ENCODE data around the gene KCTD1.

DNA sequence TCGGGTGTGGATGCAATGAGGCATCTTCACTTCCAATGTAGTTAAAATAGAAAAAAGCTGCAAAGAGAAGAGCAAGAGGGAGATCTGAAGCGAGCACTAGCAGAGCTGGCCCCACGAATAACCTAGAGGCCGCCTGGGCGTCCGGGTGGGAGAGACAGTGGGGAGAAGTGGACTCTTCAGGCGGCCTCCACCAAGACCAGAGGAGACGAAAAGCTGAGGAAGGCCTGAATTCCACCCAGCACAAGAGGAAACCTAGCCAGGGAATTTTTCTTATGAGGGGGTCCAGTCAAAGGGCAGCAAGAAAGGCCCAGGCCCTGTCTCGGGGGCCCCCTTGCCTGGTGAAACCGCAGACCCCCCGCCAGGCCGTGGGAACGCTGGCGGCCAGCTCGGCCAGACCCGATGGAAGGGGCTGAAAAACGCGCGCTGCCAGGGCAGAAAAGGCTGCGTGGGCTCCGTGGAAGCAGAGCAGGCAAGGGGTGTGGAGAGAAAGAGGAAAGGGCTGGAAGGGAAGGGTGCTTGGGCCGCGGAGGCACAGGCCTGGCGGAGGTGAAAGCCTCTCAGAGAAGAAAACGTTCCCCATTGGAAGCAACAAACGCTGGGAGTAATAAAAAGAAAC is 69.2 kb downstream of the KCTD1 start:
- TF ChIP-seq, protein P1, sequence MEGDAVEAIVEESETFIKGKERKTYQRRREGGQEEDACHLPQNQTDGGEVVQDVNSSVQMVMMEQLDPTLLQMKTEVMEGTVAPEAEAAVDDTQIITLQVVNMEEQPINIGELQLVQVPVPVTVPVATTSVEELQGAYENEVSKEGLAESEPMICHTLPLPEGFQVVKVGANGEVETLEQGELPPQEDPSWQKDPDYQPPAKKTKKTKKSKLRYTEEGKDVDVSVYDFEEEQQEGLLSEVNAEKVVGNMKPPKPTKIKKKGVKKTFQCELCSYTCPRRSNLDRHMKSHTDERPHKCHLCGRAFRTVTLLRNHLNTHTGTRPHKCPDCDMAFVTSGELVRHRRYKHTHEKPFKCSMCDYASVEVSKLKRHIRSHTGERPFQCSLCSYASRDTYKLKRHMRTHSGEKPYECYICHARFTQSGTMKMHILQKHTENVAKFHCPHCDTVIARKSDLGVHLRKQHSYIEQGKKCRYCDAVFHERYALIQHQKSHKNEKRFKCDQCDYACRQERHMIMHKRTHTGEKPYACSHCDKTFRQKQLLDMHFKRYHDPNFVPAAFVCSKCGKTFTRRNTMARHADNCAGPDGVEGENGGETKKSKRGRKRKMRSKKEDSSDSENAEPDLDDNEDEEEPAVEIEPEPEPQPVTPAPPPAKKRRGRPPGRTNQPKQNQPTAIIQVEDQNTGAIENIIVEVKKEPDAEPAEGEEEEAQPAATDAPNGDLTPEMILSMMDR (conservative IDR thresholded peaks at IDR 0.05; ENCODE audit: low read length) = no peak
- no peak for TF ChIP-seq EZH2phosphoT487 (IDR thresholded peaks at IDR 0.05; ENCODE audit: borderline replicate concordance)
